Eye (tissue), 1 donor: Measurements from ENCODE around the gene PNPT1.

Source experiments
- DNase-seq: peaks from one replicate; pipeline ENCODE4 v3.0.0-alpha.2; 2015

The PNPT1 gene

DNA sequence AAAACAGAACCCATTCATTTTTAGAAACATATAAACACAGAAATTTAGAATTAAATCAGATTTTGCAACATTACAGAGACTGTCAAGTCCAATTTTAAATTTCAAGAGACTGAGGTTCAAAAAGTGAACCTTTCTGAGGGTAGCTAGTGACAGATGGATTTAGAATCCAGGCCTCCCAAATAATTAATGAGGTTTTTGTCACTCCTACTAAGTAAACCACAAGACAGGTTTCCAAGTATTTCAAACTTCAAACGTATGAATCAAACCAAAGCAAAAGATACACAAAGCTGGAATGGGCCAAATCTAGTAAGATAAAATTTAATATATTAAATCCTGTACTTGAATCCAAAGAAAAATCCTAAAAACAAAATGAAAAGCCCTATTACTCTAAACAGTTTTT is 101.5 kb downstream of the PNPT1 start:
- no peak for DNase-seq

DNA sequence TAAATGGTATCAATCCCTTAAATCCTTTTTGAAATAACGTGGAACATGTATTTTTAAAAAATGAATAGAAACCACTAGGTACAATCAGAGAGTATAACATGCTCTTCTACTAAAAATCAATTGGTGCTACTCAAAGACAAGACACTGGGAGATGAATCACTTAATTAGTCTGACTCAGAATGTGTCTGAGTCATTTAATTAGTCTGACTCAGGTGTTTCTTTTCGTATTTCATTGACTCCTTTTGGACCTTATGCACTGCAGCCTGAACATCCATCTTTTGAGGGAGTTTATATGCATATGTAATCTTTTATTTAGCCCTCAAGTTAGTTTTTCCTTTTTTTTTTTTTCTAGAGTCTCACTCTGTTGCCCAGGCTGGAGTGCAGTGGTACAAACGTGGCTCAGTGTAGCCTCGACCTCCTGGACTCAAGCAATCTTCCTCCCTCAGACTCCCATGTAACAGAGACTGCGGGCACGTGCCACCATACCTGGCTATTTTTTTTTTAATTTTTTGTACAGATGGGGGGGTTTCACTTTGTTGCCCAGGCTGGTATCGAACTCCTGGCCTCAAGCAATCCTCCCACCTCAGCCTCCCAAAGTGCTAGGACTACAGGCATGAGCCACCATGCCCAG is 102.7 kb downstream of the PNPT1 start:
- no peak for DNase-seq

DNA sequence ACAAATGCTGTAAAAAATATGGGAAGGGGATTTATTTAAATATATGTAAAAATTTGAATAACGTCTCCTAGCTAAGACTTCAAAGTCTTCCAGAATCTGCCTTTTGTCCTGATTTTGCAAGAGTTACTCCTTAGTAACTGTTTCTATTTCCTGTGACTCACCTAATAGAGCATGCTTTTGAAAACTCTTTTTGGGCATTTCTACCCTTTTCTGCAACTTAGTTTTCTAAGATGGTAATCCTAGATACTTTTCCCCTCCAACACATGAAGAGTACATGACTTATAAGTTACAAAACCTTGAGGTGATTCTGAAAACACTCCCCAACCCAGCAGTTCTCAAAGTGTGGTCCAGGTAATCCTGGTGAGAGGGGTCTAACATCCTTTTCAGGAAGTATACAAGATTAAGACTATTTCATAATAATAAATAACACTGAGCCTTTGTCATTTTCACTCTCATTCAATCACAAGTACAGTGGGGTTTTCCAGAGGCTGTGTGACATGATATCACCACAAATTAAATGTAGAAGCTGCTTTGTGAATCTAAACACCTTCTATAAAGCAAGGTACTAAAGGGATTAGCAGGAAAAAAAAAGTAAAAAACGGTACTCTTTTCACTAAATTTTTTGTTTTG is 108.1 kb downstream of the PNPT1 start:
- DNase-seq: no peak
